ENCODE measurements around the gene S100A4. TPM values are rescaled to one million over a fixed set of nuclear protein-coding genes. Genes with fewer than 3 reads are reported as not detected.

The S100A4 gene
- total RNA-seq, 2 donors from 2014 or later = 56.3 to 71.3 TPM

DNA sequence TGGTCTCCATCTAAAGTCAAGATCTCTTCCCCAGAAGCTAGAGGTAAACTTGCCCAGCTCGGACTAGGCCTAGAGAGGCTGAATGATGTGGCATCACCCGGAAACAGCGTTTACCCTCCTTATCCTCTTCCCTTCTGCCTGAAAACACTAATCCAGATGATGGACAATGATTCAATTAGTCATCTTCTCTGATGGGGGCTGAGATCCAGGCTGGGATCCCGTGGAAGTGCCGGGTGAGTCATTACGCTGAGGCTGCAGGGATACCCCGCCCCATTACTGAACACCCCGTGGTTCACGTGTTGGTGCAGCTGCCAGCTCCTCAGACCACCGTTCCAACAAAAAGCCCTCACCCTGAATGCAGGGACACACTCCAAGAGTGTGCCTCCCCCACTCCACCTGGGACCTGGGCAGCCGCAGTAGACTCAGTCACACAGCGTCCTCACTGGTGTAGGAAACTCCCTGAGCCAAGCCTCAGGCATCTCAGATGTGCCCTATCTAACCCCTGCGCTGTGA is 11.9 kb downstream of the S100A4 start:
- H3K4me3 ChIP-seq = peak overlapping the region; percentile 60 to 74
- TF ChIP-seq POLR2AphosphoS5 (IDR thresholded peaks at IDR 0.05) (no peak), POLR2A (IDR thresholded peaks at IDR 0.05) (peak; percentile 29)
- 27% methylated on average over 12 of the region's 13 CpGs for WGBS
- H3K27me3 ChIP-seq (replicated peaks; ENCODE audit: insufficient read depth) = no peaks in the 10 kb centered on the region
- H3K36me3 ChIP-seq = no peaks in the 10 kb centered on the region
- H3K27ac ChIP-seq = peak overlapping the region; percentile 92 to 96
- H3K4me1 ChIP-seq (replicated peaks) = peaks cover 3% of the 10 kb centered on the region
- no peak for DNase-seq (ENCODE audit: low spot score)
- no peaks in the 10 kb centered on the region for H3K9me3 ChIP-seq
- intact Hi-C loops (cut with DNase I) = loop anchor here (1.0 to 2.0 kb wide), 2 partner anchors 23 to 35 kb away; no protein-coding TSS in a partner anchor

DNA sequence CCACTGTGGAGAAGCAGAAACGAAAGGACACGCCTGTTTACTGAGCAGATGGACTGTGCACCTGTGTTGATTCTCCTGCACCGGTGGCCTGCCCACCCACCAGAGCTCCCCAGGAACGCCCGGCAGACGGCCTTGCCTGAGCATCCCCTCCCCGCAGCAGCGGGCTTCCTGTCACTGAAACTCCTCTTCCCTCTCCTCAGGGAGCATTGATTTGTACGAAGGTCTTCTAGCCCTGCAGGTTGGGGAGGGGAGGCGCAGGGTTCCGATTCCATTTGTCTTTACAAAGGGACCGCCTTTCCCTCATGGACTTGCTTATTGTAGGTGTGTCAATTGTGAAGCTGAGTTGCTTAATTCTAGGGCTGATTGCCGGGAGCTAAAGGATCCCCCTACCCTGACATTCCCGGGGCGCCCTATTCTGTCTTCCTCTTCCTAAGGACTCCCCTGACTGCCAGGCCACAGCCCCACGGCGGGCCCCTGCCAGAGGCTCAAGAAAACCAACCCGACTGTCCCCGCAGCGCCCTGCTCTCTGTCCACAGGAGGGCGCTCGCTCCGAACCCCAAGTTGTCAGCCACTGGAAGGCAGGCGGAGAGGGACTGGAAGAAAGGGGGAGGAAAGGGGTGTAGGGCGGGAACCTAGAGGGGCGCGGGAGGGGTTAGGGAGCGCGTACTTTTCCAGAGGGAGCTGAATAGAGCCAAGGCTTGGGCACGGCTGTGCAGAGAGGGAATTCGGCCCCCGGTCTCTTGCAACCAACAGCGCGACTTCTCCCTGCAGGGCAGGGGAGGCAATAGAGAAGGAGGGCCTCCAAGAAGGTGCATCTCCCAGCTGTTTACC is 12.6 kb downstream of the S100A4 start:
- TF ChIP-seq POLR2A (IDR thresholded peaks at IDR 0.05) (peak; percentile 13), POLR2AphosphoS5 (IDR thresholded peaks at IDR 0.05) (peak; percentile 74)
- TF ChIP-seq, protein P1, sequence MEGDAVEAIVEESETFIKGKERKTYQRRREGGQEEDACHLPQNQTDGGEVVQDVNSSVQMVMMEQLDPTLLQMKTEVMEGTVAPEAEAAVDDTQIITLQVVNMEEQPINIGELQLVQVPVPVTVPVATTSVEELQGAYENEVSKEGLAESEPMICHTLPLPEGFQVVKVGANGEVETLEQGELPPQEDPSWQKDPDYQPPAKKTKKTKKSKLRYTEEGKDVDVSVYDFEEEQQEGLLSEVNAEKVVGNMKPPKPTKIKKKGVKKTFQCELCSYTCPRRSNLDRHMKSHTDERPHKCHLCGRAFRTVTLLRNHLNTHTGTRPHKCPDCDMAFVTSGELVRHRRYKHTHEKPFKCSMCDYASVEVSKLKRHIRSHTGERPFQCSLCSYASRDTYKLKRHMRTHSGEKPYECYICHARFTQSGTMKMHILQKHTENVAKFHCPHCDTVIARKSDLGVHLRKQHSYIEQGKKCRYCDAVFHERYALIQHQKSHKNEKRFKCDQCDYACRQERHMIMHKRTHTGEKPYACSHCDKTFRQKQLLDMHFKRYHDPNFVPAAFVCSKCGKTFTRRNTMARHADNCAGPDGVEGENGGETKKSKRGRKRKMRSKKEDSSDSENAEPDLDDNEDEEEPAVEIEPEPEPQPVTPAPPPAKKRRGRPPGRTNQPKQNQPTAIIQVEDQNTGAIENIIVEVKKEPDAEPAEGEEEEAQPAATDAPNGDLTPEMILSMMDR (IDR thresholded peaks at IDR 0.05) = peak; percentile 59 to 93 (median 88)
- intact Hi-C loops (cut with DNase I) = loop anchor here (1.0 to 2.0 kb wide), 2 partner anchors 22 to 35 kb away; no protein-coding TSS in a partner anchor
- 14% methylated on average over 34 of the region's 34 CpGs for WGBS

DNA sequence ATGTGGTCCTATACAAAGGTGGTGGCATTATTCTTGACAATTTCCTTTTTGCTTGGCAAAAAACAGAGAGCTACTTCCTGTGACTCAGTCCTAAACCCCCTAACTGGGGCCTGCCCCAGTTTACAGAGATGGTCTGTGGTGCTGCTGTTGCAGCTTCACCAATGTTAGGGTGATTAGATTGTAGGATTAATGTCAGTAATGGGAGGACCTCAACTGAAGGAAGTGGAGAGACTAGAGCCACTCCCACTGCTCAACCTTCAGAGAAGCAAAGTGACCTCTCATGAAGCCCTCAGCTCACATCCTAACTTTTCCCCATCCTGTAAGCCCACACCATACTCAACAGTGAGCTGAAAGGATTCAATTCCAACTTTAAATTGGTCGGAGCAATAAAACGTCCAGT is 13.4 kb downstream of the S100A4 start:
- TF ChIP-seq, protein P1 (IDR thresholded peaks at IDR 0.05) = no peak
- TF ChIP-seq POLR2A (IDR thresholded peaks at IDR 0.05) (no peak), POLR2AphosphoS5 (IDR thresholded peaks at IDR 0.05) (no peak)
- WGBS = 61% methylated on average over 2 of the region's 2 CpGs
- H3K36me3 ChIP-seq = no peaks in the 10 kb centered on the region
- no peaks in the 10 kb centered on the region for H3K27me3 ChIP-seq (replicated peaks; ENCODE audit: insufficient read depth)
- no peak for DNase-seq (ENCODE audit: low spot score)
- H3K27ac ChIP-seq = no peak overlapping the region
- intact Hi-C loops (cut with DNase I) = loop anchor here (2.0 kb wide), 1 partner anchor 21 kb away; no protein-coding TSS in a partner anchor
- H3K4me3 ChIP-seq = no peak overlapping the region
- peaks cover 3% of the 10 kb centered on the region for H3K4me1 ChIP-seq (replicated peaks)
- no peaks in the 10 kb centered on the region for H3K9me3 ChIP-seq

More for the DNA sequence above, 12.6 kb downstream of the S100A4 start:
- peaks cover 3% of the 10 kb centered on the region for H3K4me1 ChIP-seq (replicated peaks)
- H3K36me3 ChIP-seq = no peaks in the 10 kb centered on the region
- H3K9me3 ChIP-seq = no peaks in the 10 kb centered on the region
- peak overlapping the region; percentile 21 to 74 for H3K4me3 ChIP-seq
- peak overlapping the region; percentile 92 to 96 for H3K27ac ChIP-seq
- peak; percentile 84 for DNase-seq (ENCODE audit: low spot score)
- no peaks in the 10 kb centered on the region for H3K27me3 ChIP-seq (replicated peaks; ENCODE audit: insufficient read depth)

DNA sequence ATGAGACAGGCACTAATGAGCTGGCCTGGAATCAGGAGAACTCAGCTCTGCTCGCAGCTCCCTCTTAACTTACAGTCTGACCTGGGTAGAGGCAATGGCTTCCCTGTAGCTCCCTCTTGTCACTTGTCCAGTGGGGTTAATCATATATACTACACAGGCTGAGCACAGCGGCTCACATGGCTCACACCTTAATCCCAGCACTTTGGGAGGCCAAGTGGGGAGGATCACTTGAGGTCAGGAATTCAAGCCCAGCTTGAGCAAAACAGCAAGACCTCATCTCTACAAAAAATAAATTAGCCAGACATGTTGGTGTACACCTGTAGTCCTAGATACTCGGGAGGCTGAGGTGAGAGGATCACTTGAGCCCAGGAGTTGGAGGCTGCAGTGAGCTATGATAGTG is 14.0 kb downstream of the S100A4 start:
- Histone ChIP-seq H3K4me3 (no peak overlapping the region), H3K27ac (no peak overlapping the region), H3K4me1 (replicated peaks) (peaks cover 3% of the 10 kb centered on the region), H3K27me3 (replicated peaks; ENCODE audit: insufficient read depth) (no peaks in the 10 kb centered on the region), H3K36me3 (no peaks in the 10 kb centered on the region), H3K9me3 (no peaks in the 10 kb centered on the region)
- DNase-seq (ENCODE audit: low spot score) = no peak
- intact Hi-C loops (cut with DNase I) = loop anchor here (2.0 kb wide), 1 partner anchor 21 kb away; no protein-coding TSS in a partner anchor
- TF ChIP-seq POLR2A (IDR thresholded peaks at IDR 0.05) (no peak), POLR2AphosphoS5 (IDR thresholded peaks at IDR 0.05) (no peak)
- TF ChIP-seq, protein P1 (IDR thresholded peaks at IDR 0.05) = no peak
- 82% methylated on average over 3 of the region's 3 CpGs for WGBS

DNA sequence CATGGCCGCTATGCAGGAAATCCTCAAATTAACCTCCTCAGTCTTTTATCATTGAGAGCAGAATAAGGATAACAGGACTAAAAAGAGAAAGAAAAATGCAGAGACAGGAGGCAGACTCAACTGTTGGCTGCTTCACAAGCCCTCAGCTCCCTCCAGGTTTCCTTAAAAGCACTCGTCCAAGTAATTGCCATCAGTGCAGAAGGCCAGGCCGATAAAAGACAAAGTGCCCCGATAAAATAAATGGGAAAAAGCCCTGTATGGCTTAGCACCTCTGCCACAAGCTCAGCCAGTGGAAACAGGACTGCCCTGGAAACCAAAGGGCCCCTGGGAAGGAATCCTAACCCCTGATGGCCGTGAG is 17.9 kb downstream of the S100A4 start:
- 88% methylated on average over 5 of the region's 5 CpGs for WGBS
- H3K27me3 ChIP-seq (replicated peaks; ENCODE audit: insufficient read depth) = no peaks in the 10 kb centered on the region
- H3K9me3 ChIP-seq = no peaks in the 10 kb centered on the region
- DNase-seq (ENCODE audit: low spot score) = no peak
- intact Hi-C loops (cut with DNase I) = no loop called here
- H3K27ac ChIP-seq = no peak overlapping the region
- H3K4me1 ChIP-seq (replicated peaks) = no peaks in the 10 kb centered on the region
- no peaks in the 10 kb centered on the region for H3K36me3 ChIP-seq
- TF ChIP-seq POLR2AphosphoS5 (IDR thresholded peaks at IDR 0.05) (no peak), POLR2A (IDR thresholded peaks at IDR 0.05) (no peak)
- TF ChIP-seq, protein P1 (IDR thresholded peaks at IDR 0.05) = no peak
- no peak overlapping the region for H3K4me3 ChIP-seq
